H1 (cell line): ENCODE results near the gene PLXNA4. TPM values are rescaled to one million over a fixed set of nuclear protein-coding genes. Genes with fewer than 3 reads are reported as not detected.

ENCODE experiments used
- CTCF ChIA-PET: fragments of 300-600 bp; sonication (Branson Sonifier 250); formaldehyde crosslinking; loops from one replicate; lab custom pipeline; 2021; ENCODE audit not compliant: partially characterized antibody; lab: Charles Lee
- POLR2A ChIA-PET: fragments of 300-600 bp; sonication (Branson Sonifier 250); formaldehyde crosslinking; loops from one replicate; lab custom pipeline; 2021; ENCODE audit warnings: inconsistent platforms; ENCODE audit not compliant: partially characterized antibody; lab: Charles Lee
- DNase-seq, 2 experiments: peaks; one replicate each; pipeline versions ENCODE4 v3.0.0 to v3.0.0-alpha.2; 2010 to 2022; ENCODE audit warnings: low spot score in 2 of 2, low read depth in 1 of 2, mixed read lengths in 1 of 2
- FAIRE-seq: peaks from 2 replicates; lab custom pipeline; 2011; peaks lifted over from hg19 to GRCh38; lab: Jason Lieb, UNC
- H2AFZ ChIP-seq: 2 replicates; pipeline ENCODE4 v1.8.1; 2012; ENCODE audit warnings: low read length, inconsistent platforms
- H2AK5ac ChIP-seq: 2 replicates; pipeline ENCODE4 v1.6.1; 2013; ENCODE audit warnings: low read depth, low read length
- H2BK120ac ChIP-seq: replicated peaks from 2 replicates; pipeline ENCODE3; 2013; ENCODE audit warnings: low read depth, low read length, inconsistent platforms
- H2BK12ac ChIP-seq: 2 replicates; pipeline ENCODE4 v1.6.1; 2013; ENCODE audit warnings: low read depth, low read length
- H2BK15ac ChIP-seq: 2 replicates; pipeline ENCODE4 v1.6.1; 2013; ENCODE audit warnings: low read length
- H2BK20ac ChIP-seq: 2 replicates; pipeline ENCODE4 v1.6.1; 2013; ENCODE audit warnings: low read length
- H2BK5ac ChIP-seq: 2 replicates; pipeline ENCODE4 v1.6.1; 2013; ENCODE audit warnings: low read depth, low read length
- H3K14ac ChIP-seq: 2 replicates; pipeline ENCODE4 v1.6.1; 2013; ENCODE audit warnings: inconsistent platforms; ENCODE audit not compliant: insufficient read length
- H3K18ac ChIP-seq: 2 replicates; pipeline ENCODE4 v1.6.1; 2013; ENCODE audit warnings: low read length; ENCODE audit errors: extremely low read depth
- H3K23ac ChIP-seq: 2 replicates; pipeline ENCODE4 v1.6.1; 2013; ENCODE audit warnings: inconsistent platforms; ENCODE audit not compliant: insufficient read length
- H3K23me2 ChIP-seq: 2 replicates; pipeline ENCODE4 v1.6.1; 2013; ENCODE audit warnings: low read depth, low read length
- H3K27ac ChIP-seq: 2 replicates; pipeline ENCODE4 v1.6.1; 2011; ENCODE audit warnings: low read depth, low read length, inconsistent platforms
- H3K27me3 ChIP-seq, 4 experiments: replicated peaks in 1 of 4; 1 replicate in 1 of 4; 2 replicates in 3 of 4; pipeline versions ENCODE4 v1.6.1 to v1.8.1; 2011 to 2013; ENCODE audit warnings: low read length in 3 of 4, mild to moderate bottlenecking in 3 of 4, inconsistent platforms in 2 of 4, mixed read lengths in 2 of 4, moderate library complexity in 1 of 4; ENCODE audit not compliant: control insufficient read depth in 3 of 4, insufficient read depth in 3 of 4; ENCODE audit errors: extremely low read depth in 1 of 4
- H3K36me3 ChIP-seq, 4 experiments: 2 replicates each; pipeline versions ENCODE4 v1.6.1 to v1.8.1; 2011 to 2013; ENCODE audit warnings: mild to moderate bottlenecking in 4 of 4, low read length in 3 of 4, moderate library complexity in 2 of 4, control low read depth in 1 of 4, inconsistent platforms in 1 of 4; ENCODE audit not compliant: insufficient read depth in 4 of 4, control insufficient read depth in 2 of 4
- H3K4ac ChIP-seq: replicated peaks from 2 replicates; pipeline ENCODE3; 2013; ENCODE audit warnings: low read length, low read depth, mixed read lengths, inconsistent platforms; ENCODE audit not compliant: insufficient read length
- H3K4me1 ChIP-seq, 4 experiments: replicated peaks in 1 of 4; 1 replicate in 1 of 4; 2 replicates in 3 of 4; pipeline versions ENCODE4 v1.6.1 to v1.8.1; 2011 to 2013; ENCODE audit warnings: low read length in 3 of 4, inconsistent platforms in 2 of 4, mixed read lengths in 1 of 4; ENCODE audit not compliant: insufficient read depth in 4 of 4, control insufficient read depth in 3 of 4
- H3K4me2 ChIP-seq, 2 experiments: 2 replicates each; pipeline versions ENCODE4 v1.6.1 to v1.8.1; 2011 to 2013; ENCODE audit warnings: low read depth in 2 of 2, low read length in 2 of 2, control low read depth in 1 of 2, inconsistent platforms in 1 of 2, mild to moderate bottlenecking in 1 of 2; ENCODE audit not compliant: insufficient read depth in 1 of 2
- H3K4me3 ChIP-seq, 4 experiments: fragments of 200-600, 300-600 bp in 1 of 4; sonication (generic), shearing (Covaris generic), sonication (Bioruptor Twin) in 1 of 4; 2 replicates each; pipeline versions ENCODE4 v1.5.1 to v1.8.1; 2011 to 2016; ENCODE audit warnings: low read length in 4 of 4, low read depth in 3 of 4, control low read depth in 2 of 4, inconsistent platforms in 2 of 4, mild to moderate bottlenecking in 2 of 4, mixed read lengths in 1 of 4, moderate library complexity in 1 of 4; ENCODE audit not compliant: insufficient read depth in 2 of 4; ENCODE audit errors: extremely low read depth in 1 of 4
- H3K56ac ChIP-seq: replicated peaks from 2 replicates; pipeline ENCODE3; 2013; ENCODE audit warnings: low read depth, mild to moderate bottlenecking, mixed read lengths, low read length, inconsistent platforms; ENCODE audit not compliant: insufficient read length
- H3K79me1 ChIP-seq: 2 replicates; pipeline ENCODE4 v1.6.1; 2013; ENCODE audit warnings: low read depth, low read length, control low read depth
- H3K79me2 ChIP-seq, 2 experiments: 2 replicates each; pipeline versions ENCODE4 v1.6.1 to v1.8.1; 2012 to 2013; ENCODE audit warnings: low read length in 2 of 2, mild to moderate bottlenecking in 2 of 2, inconsistent platforms in 1 of 2; ENCODE audit not compliant: insufficient read depth in 2 of 2, control insufficient read depth in 1 of 2
- H3K9ac ChIP-seq, 4 experiments: replicated peaks in 1 of 4; 1 replicate in 1 of 4; 2 replicates in 3 of 4; pipeline versions ENCODE4 v1.6.1 to v1.8.1; 2011 to 2013; ENCODE audit warnings: low read depth in 3 of 4, low read length in 3 of 4, control low read depth in 2 of 4, mild to moderate bottlenecking in 2 of 4, moderate library complexity in 2 of 4, inconsistent platforms in 1 of 4; ENCODE audit errors: extremely low read depth in 1 of 4
- H3K9me3 ChIP-seq, 2 experiments: 2 replicates each; pipeline versions ENCODE4 v1.6.1 to v1.8.1; 2012 to 2013; ENCODE audit warnings: mild to moderate bottlenecking in 2 of 2, moderate library complexity in 2 of 2, control low read depth in 1 of 2, inconsistent platforms in 1 of 2, low read depth in 1 of 2, low read length in 1 of 2, mixed read lengths in 1 of 2; ENCODE audit not compliant: insufficient read depth in 2 of 2
- H4K20me1 ChIP-seq, 2 experiments: replicated peaks in 1 of 2; 2 replicates each; pipeline versions ENCODE3 to v1.8.1; 2011 to 2013; ENCODE audit warnings: inconsistent platforms in 2 of 2, low read length in 2 of 2, mild to moderate bottlenecking in 1 of 2; ENCODE audit not compliant: insufficient read depth in 2 of 2, control insufficient read depth in 1 of 2
- H4K5ac ChIP-seq: 2 replicates; pipeline ENCODE4 v1.6.1; 2013; ENCODE audit warnings: low read length, low read depth, mixed read lengths, inconsistent platforms; ENCODE audit not compliant: insufficient read length
- H4K8ac ChIP-seq: 2 replicates; pipeline ENCODE4 v1.8.0; 2013; ENCODE audit warnings: mild to moderate bottlenecking, moderate library complexity, low read length, inconsistent platforms; ENCODE audit not compliant: insufficient read depth; ENCODE audit errors: extremely low read depth
- H4K91ac ChIP-seq: replicated peaks from 2 replicates; pipeline ENCODE3; 2013; ENCODE audit warnings: low read length, mixed read lengths, inconsistent platforms; ENCODE audit not compliant: insufficient read length
- BACH1 ChIP-seq: IDR thresholded peaks from 2 replicates; pipeline ENCODE4 v1.6.1; 2012; ENCODE audit warnings: low read length, improper control_type of control experiment
- CTBP2 ChIP-seq: IDR thresholded peaks from 2 replicates; pipeline ENCODE4 v1.7.0; 2011; ENCODE audit warnings: borderline replicate concordance, mild to moderate bottlenecking, moderate library complexity, mixed read lengths, low read length; ENCODE audit not compliant: insufficient read depth, insufficient read length
- GABPA ChIP-seq: IDR thresholded peaks from 2 replicates; pipeline ENCODE4 v1.6.1; 2011; ENCODE audit warnings: mild to moderate bottlenecking, low read length, moderate library complexity, borderline replicate concordance; ENCODE audit not compliant: insufficient read depth
- HDAC6 ChIP-seq: IDR thresholded peaks from one replicate; pipeline ENCODE4 v1.7.1; 2012; ENCODE audit warnings: low read depth, mild to moderate bottlenecking, inconsistent platforms, low read length, moderate library complexity
- KDM5A ChIP-seq: fragments of 200-600 bp; IDR thresholded peaks from 2 replicates; pipeline ENCODE4 v1.7.1; 2012; ENCODE audit warnings: mild to moderate bottlenecking, low read length, inconsistent platforms, mixed read lengths
- NRF1 ChIP-seq: IDR thresholded peaks from 2 replicates; pipeline ENCODE4 v1.6.1; 2011; ENCODE audit warnings: mild to moderate bottlenecking, low read depth, low read length, improper control_type of control experiment
- PHF8 ChIP-seq: fragments of 200-600 bp; sonication (generic); conservative IDR thresholded peaks from 2 replicates; pipeline ENCODE4 v1.7.1; 2012; ENCODE audit warnings: low read depth, mild to moderate bottlenecking, inconsistent platforms, low read length, moderate library complexity
- SP2 ChIP-seq: IDR thresholded peaks from 2 replicates; pipeline ENCODE4 v1.6.1; 2012; ENCODE audit warnings: mild to moderate bottlenecking, low read length, inconsistent platforms
- TCF12 ChIP-seq: IDR thresholded peaks from 2 replicates; pipeline ENCODE4 v1.6.1; 2011; ENCODE audit warnings: low read depth, mild to moderate bottlenecking, low read length
- TEAD4 ChIP-seq: IDR thresholded peaks from 2 replicates; pipeline ENCODE4 v1.6.1; 2012; ENCODE audit warnings: low read depth, low read length, inconsistent platforms, mixed read lengths
- USF2 ChIP-seq: IDR thresholded peaks from 2 replicates; pipeline ENCODE4 v1.6.1; 2011; ENCODE audit warnings: low read length, improper control_type of control experiment
- WGBS, 2 experiments: shearing (Covaris generic) in 1 of 2; methylation state at CpG; one replicate each; pipeline versions ENCODE4 v1.1.6 to v1.1.7; 2013 to 2015; ENCODE audit warnings: low lambda C conversion rate in 2 of 2, mixed read lengths in 2 of 2, inconsistent platforms in 1 of 2, low coverage in 1 of 2, missing lambda C conversion rate in 1 of 2; ENCODE audit not compliant: insufficient replicate concordance in 2 of 2, insufficient coverage in 1 of 2, insufficient read length in 1 of 2; ENCODE audit errors: extremely low coverage in 1 of 2, missing lambda C conversion rate in 1 of 2; 5-methylcytosine and 5-hydroxymethylcytosine counted together
- polyA plus RNA-seq, 7 experiments: library from polyadenylated mRNA; depleted of rRNA in 3 of 7; stranded (reverse) in 5 of 7; unstranded in 2 of 7; fragments of >200 nt in 5 of 7; fragments of 200-250 nt in 2 of 7; gene quantifications; 1 replicate in 5 of 7; 2 replicates in 1 of 7; 4 replicates in 1 of 7; pipeline versions ENCODE4 v1.2.1 to v1.2.3, GENCODE V29; 2011 to 2013; ENCODE audit warnings: missing spikeins in 2 of 7, mixed read lengths in 2 of 7
- total RNA-seq: library from RNA; stranded (reverse); fragmentation: NEBNext Ultra II Directional; extraction: Animal tissue kit (Norgen Biotek cat#: 25700); gene quantifications from 2 replicates; pipeline ENCODE4 v1.2.1, GENCODE V29; 2021

Gene PLXNA4
- total and polyA plus RNA-seq, 2 of the 8 experiments (the other 6 are each of a cell fraction or from before 2014, with no cell fraction given): 0.76 to 0.79 TPM

- Histone ChIP-seq H3K27me3 (peaks cover 0 to 24% (median 13%) of the 10 kb centered on the region in 4 experiments; a peak in 6 of 7 replicates), H3K9me3 (no peaks in the 10 kb centered on the region), H3K4me3 (no peak overlapping the region), H2AK5ac (peak overlapping the region; percentile 24; the same call in 1 of the 2 replicates), H2BK12ac (peak overlapping the region; percentile 17; the same call in 1 of the 2 replicates), H4K8ac (no peak overlapping the region), H2BK120ac (no peak overlapping the region), H4K20me1 (no peaks in the 10 kb centered on the region), H4K5ac (no peak overlapping the region), H3K23ac (no peak overlapping the region), H2BK15ac (no peak overlapping the region), H4K91ac (no peak overlapping the region), H3K9ac (no peak overlapping the region), H2BK5ac (no peak overlapping the region), H2BK20ac (no peak overlapping the region), H3K56ac (no peak overlapping the region), H2AFZ (no peak overlapping the region), H3K79me2 (no peaks in the 10 kb centered on the region), H3K4ac (no peak overlapping the region), H3K23me2 (peaks cover 3% of the 10 kb centered on the region; the same call in 1 of the 2 replicates), H3K18ac (no peak overlapping the region), H3K27ac (no peak overlapping the region), H3K79me1 (no peaks in the 10 kb centered on the region), H3K4me1 (peaks cover 0 to 7% (median 1%) of the 10 kb centered on the region in 4 experiments; a peak in 1 of 7 replicates), H3K14ac (no peak overlapping the region), H3K36me3 (no peaks in the 10 kb centered on the region), H3K4me2 (no peak overlapping the region)
- DNase-seq: no peak
- POLR2A ChIA-PET: no interaction called here
- CTCF ChIA-PET: no interaction called here
- FAIRE-seq: no peak
- 25 to 88% methylated on average over 2 of the region's 2 CpGs for WGBS, 2 experiments
- no peak for TF ChIP-seq HDAC6
- no peak for TF ChIP-seq TEAD4
- no peak for TF ChIP-seq CTBP2
- no peak for TF ChIP-seq PHF8
- no peak for TF ChIP-seq SP2
- no peak for TF ChIP-seq GABPA
- no peak for TF ChIP-seq KDM5A
- no peak for TF ChIP-seq USF2
- no peak for TF ChIP-seq BACH1
- TF ChIP-seq NRF1: no peak
- TF ChIP-seq TCF12: no peak
Measured at GRCh38 chr7:132561763-132562162, 14.5 kb downstream of the PLXNA4 start.
